Endothelial cell of umbilical vein (primary cell): Measurements from ENCODE around the gene PPP2R5B. TPM values are rescaled to one million over a fixed set of nuclear protein-coding genes. Genes with fewer than 3 reads are reported as not detected.

Source experiments
- BruUV-seq: library from RNA; stranded (reverse); fragments of 400-500 nt; replicated peaks from 2 replicates; lab custom pipeline; 2021; lab: Mats Ljungman, UMichigan
- CTCF ChIA-PET: fragments of 300-600, 350-600 bp; sonication (Branson Sonifier 250); formaldehyde crosslinking; loops from one replicate; lab custom pipeline; 2021; ENCODE audit warnings: antibody characterized with exemption, inconsistent platforms; lab: Charles Lee
- POLR2A ChIA-PET: fragments of 300-600, 350-600 bp; sonication (Branson Sonifier 250); formaldehyde crosslinking; loops from one replicate; lab custom pipeline; 2021; ENCODE audit warnings: antibody characterized with exemption, inconsistent platforms; lab: Charles Lee
- DNase-seq: peaks from one replicate; pipeline ENCODE4 v3.0.0-alpha.2; 2011; ENCODE audit warnings: low read depth, low spot score
- FAIRE-seq: peaks from 2 replicates; lab custom pipeline; 2011; peaks lifted over from hg19 to GRCh38; lab: Jason Lieb, UNC
- H2AFZ ChIP-seq: 2 replicates; pipeline ENCODE4 v1.6.0; 2012; ENCODE audit warnings: low read depth, low read length, control low read depth, inconsistent platforms
- H3K27ac ChIP-seq: 2 replicates; pipeline ENCODE4 v1.5.1; 2011; ENCODE audit warnings: low read depth, mild to moderate bottlenecking, control low read depth, low read length, moderate library complexity; ENCODE audit not compliant: insufficient read depth
- H3K27me3 ChIP-seq, 2 experiments: 2 replicates each; pipeline versions ENCODE4 v1.6.0 to v1.6.1; 2011; ENCODE audit warnings: low read length in 2 of 2, mixed read lengths in 1 of 2; ENCODE audit not compliant: control insufficient read depth in 2 of 2, insufficient read depth in 2 of 2
- H3K36me3 ChIP-seq, 2 experiments: 2 replicates in 1 of 2; 3 replicates in 1 of 2; pipeline ENCODE4 v1.5.1; 2011; ENCODE audit warnings: low read length in 2 of 2, mild to moderate bottlenecking in 1 of 2, moderate library complexity in 1 of 2; ENCODE audit not compliant: control insufficient read depth in 2 of 2, insufficient read depth in 2 of 2; ENCODE audit errors: extremely low read depth in 1 of 2
- H3K4me1 ChIP-seq: 3 replicates; pipeline ENCODE4 v1.5.1; 2011; ENCODE audit warnings: mild to moderate bottlenecking, low read length; ENCODE audit not compliant: control insufficient read depth, insufficient read depth; ENCODE audit errors: extremely low read depth
- H3K4me2 ChIP-seq: 2 replicates; pipeline ENCODE4 v1.6.1; 2011; ENCODE audit warnings: low read length, control low read depth, mixed read lengths; ENCODE audit not compliant: insufficient read depth
- H3K4me3 ChIP-seq, 3 experiments: fragments of 200-600 bp in 1 of 3; sonication (generic), shearing (Covaris generic) in 1 of 3; replicated peaks in 1 of 3; 2 replicates each; pipeline ENCODE4 v1.5.1; 2011 to 2016; ENCODE audit warnings: control low read depth in 3 of 3, low read length in 3 of 3, mild to moderate bottlenecking in 2 of 3, inconsistent platforms in 1 of 3, low read depth in 1 of 3, moderate library complexity in 1 of 3; ENCODE audit not compliant: insufficient read depth in 1 of 3
- H3K79me2 ChIP-seq: 2 replicates; pipeline ENCODE4 v1.6.0; 2012; ENCODE audit warnings: low read length, inconsistent platforms; ENCODE audit not compliant: control insufficient read depth, insufficient read depth
- H3K9ac ChIP-seq: replicated peaks from 2 replicates; pipeline ENCODE3; 2011; ENCODE audit warnings: low read length, control low read depth; ENCODE audit not compliant: insufficient read depth; ENCODE audit errors: extremely low read depth
- H3K9me1 ChIP-seq: replicated peaks from 3 replicates; pipeline ENCODE4 v1.6.0; 2011; ENCODE audit warnings: mild to moderate bottlenecking, low read length; ENCODE audit not compliant: control insufficient read depth, insufficient read depth; ENCODE audit errors: extremely low read depth
- H3K9me3 ChIP-seq: replicated peaks from 2 replicates; pipeline ENCODE4 v1.5.1; 2012; ENCODE audit warnings: low read length, inconsistent platforms; ENCODE audit not compliant: control insufficient read depth, insufficient read depth
- H4K20me1 ChIP-seq: replicated peaks from 2 replicates; pipeline ENCODE3; 2011; ENCODE audit warnings: mild to moderate bottlenecking, low read length; ENCODE audit not compliant: control insufficient read depth, insufficient read depth; ENCODE audit errors: extremely low read depth
- CTCF ChIP-seq, 2 donors: IDR thresholded peaks; 1 replicate in 1 of 2; 2 replicates in 1 of 2; pipeline ENCODE4 v1.5.1; 2011; ENCODE audit warnings: low read length in 2 of 2, mild to moderate bottlenecking in 2 of 2, moderate library complexity in 2 of 2, control low read depth in 1 of 2, inconsistent platforms in 1 of 2, low read depth in 1 of 2; ENCODE audit not compliant: insufficient read depth in 1 of 2; ENCODE audit errors: extremely low read depth in 1 of 2
- EZH2 ChIP-seq: IDR thresholded peaks from 2 replicates; pipeline ENCODE4 v1.6.1; 2012; ENCODE audit warnings: borderline replicate concordance, low read depth, mild to moderate bottlenecking, moderate library complexity, low read length, inconsistent platforms; ENCODE audit not compliant: severe bottlenecking
- FOS ChIP-seq: IDR thresholded peaks from 2 replicates; pipeline ENCODE4 v1.6.1; 2011; ENCODE audit warnings: mild to moderate bottlenecking, low read length, moderate library complexity, borderline replicate concordance; ENCODE audit not compliant: insufficient read depth
- GATA2 ChIP-seq: IDR thresholded peaks from 2 replicates; pipeline ENCODE4 v1.7.0; 2011; ENCODE audit warnings: low read depth, mild to moderate bottlenecking, moderate library complexity, mixed read lengths, low read length; ENCODE audit not compliant: insufficient read length, insufficient read depth
- JUN ChIP-seq: IDR thresholded peaks from 2 replicates; pipeline ENCODE4 v1.6.1; 2011; ENCODE audit warnings: borderline replicate concordance, low read depth; ENCODE audit not compliant: insufficient read length, insufficient read depth
- MYC ChIP-seq: IDR thresholded peaks from one replicate; pipeline ENCODE4 v1.6.1; 2011; ENCODE audit warnings: mild to moderate bottlenecking, low read depth, low read length
- POLR2A ChIP-seq: IDR thresholded peaks from 2 replicates; pipeline ENCODE4 v1.6.1; 2012; ENCODE audit warnings: low read depth, mild to moderate bottlenecking, control low read depth, low read length
- POLR2AphosphoS5 ChIP-seq: IDR thresholded peaks from 2 replicates; pipeline ENCODE4 v1.6.1; 2012; ENCODE audit warnings: low read depth, mild to moderate bottlenecking, control low read depth, low read length, moderate library complexity; ENCODE audit not compliant: insufficient read depth
- dilution Hi-C: fragments of 300-500 bp; cut with MboI; formaldehyde crosslinking; loops from one replicate; pipeline ENCODE4 v1.15.0; 2019; ENCODE audit warnings: low sequenced_read_pairs; ENCODE audit not compliant: extremely low pct_ligation_motif_present
- intact Hi-C: fragments of 100-400 bp; cut with micrococcal nuclease; formaldehyde crosslinking; loops from one replicate; pipeline ENCODE4 v1.10.0; 2022
- polyA plus RNA-seq, 4 experiments: library from polyadenylated mRNA; depleted of rRNA in 3 of 4; stranded (reverse) in 3 of 4; unstranded in 1 of 4; fragments of >200 nt; gene quantifications; 2 replicates each; pipeline versions ENCODE4 v1.2.1 to v1.2.3, GENCODE V29; 2011 to 2012; ENCODE audit warnings: missing spikeins in 1 of 4
- total RNA-seq: library from RNA; stranded (reverse); gene quantifications from 2 replicates; pipeline ENCODE4 v1.2.3, GENCODE V29; 2021
- TF ChIP-seq, protein P1 (sequence below): IDR thresholded peaks from 2 replicates; pipeline ENCODE4 v1.6.1; 2011; ENCODE audit not compliant: insufficient read depth, insufficient read length

The PPP2R5B gene
- total and polyA plus RNA-seq, 2 donors (not counting 3 experiments of a cell fraction or from before 2014, with no cell fraction given): 17.6 to 17.8 TPM

DNA sequence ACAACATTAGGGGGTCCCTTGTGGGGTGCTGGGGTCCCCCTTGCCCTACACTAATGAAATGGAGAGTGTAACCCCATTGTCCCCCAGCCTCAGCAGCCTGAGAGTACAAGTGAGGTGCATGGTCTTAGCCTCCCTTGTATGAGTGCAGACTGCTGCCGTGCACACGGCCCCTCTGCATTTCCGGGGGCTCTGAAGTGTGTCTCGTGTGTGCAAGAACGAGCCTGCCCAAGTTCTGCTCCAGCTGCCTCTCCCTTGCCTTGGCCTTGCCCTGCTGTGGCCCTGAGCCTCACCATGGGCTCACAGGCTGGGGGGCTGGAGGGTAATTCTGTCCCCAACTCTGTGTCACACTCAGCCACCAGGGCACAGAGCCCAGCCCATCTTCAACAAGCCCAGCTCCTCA, 40.9 kb upstream of the PPP2R5B start:
- Histone ChIP-seq H3K4me3 (no peak overlapping the region), H3K9me3 (no peaks in the 10 kb centered on the region), H3K79me2 (no peaks in the 10 kb centered on the region), H3K27ac (no peak overlapping the region), H4K20me1 (no peaks in the 10 kb centered on the region), H3K27me3 (no peaks in the 10 kb centered on the region), H3K36me3 (no peaks in the 10 kb centered on the region), H3K9me1 (no peaks in the 10 kb centered on the region), H3K4me1 (peaks cover 20% of the 10 kb centered on the region), H3K9ac (no peak overlapping the region), H2AFZ (no peak overlapping the region), H3K4me2 (no peak overlapping the region)
- BruUV-seq: no TSS peak
- no peak for TF ChIP-seq JUN
- TF ChIP-seq POLR2A: no peak
- no peak for TF ChIP-seq MYC
- TF ChIP-seq GATA2: no peak
- TF ChIP-seq, protein P1, sequence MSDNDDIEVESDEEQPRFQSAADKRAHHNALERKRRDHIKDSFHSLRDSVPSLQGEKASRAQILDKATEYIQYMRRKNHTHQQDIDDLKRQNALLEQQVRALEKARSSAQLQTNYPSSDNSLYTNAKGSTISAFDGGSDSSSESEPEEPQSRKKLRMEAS: no peak
- no peak for TF ChIP-seq EZH2
- TF ChIP-seq FOS: no peak
- no peak for TF ChIP-seq POLR2AphosphoS5
- TF ChIP-seq CTCF (IDR thresholded peaks at IDR 0.05; ENCODE audit: extremely low read depth in 1 of 2, insufficient read depth in 1 of 2, low read depth in 1 of 2, low read length in 2 of 2): no peak
- POLR2A ChIA-PET: no interaction called here
- DNase-seq (no peak), FAIRE-seq (no peak)
- intact Hi-C loops: no loop called here
- dilution Hi-C loops: no loop called here
- CTCF ChIA-PET: interaction anchor here (2.4 kb wide), 1 partner anchor 14 kb away, joined by 7 read pairs; no protein-coding TSS in a partner anchor
